Endothelial cell of umbilical vein (primary cell): ENCODE results near the gene TPM1. TPM values are rescaled to one million over a fixed set of nuclear protein-coding genes. Genes with fewer than 3 reads are reported as not detected.

ENCODE experiments used
- BruUV-seq: library from RNA; stranded (reverse); fragments of 400-500 nt; replicated peaks from 2 replicates; lab custom pipeline; 2021; lab: Mats Ljungman, UMichigan
- CTCF ChIA-PET: fragments of 300-600, 350-600 bp; sonication (Branson Sonifier 250); formaldehyde crosslinking; loops from one replicate; lab custom pipeline; 2021; ENCODE audit warnings: antibody characterized with exemption, inconsistent platforms; lab: Charles Lee
- POLR2A ChIA-PET: fragments of 300-600, 350-600 bp; sonication (Branson Sonifier 250); formaldehyde crosslinking; loops from one replicate; lab custom pipeline; 2021; ENCODE audit warnings: antibody characterized with exemption, inconsistent platforms; lab: Charles Lee
- DNase-seq: peaks from one replicate; pipeline ENCODE4 v3.0.0-alpha.2; 2011; ENCODE audit warnings: low read depth, low spot score
- FAIRE-seq: peaks from 2 replicates; lab custom pipeline; 2011; peaks lifted over from hg19 to GRCh38; lab: Jason Lieb, UNC
- H2AFZ ChIP-seq: 2 replicates; pipeline ENCODE4 v1.6.0; 2012; ENCODE audit warnings: low read depth, low read length, control low read depth, inconsistent platforms
- H3K27ac ChIP-seq: 2 replicates; pipeline ENCODE4 v1.5.1; 2011; ENCODE audit warnings: low read depth, mild to moderate bottlenecking, control low read depth, low read length, moderate library complexity; ENCODE audit not compliant: insufficient read depth
- H3K27me3 ChIP-seq, 2 experiments: 2 replicates each; pipeline versions ENCODE4 v1.6.0 to v1.6.1; 2011; ENCODE audit warnings: low read length in 2 of 2, mixed read lengths in 1 of 2; ENCODE audit not compliant: control insufficient read depth in 2 of 2, insufficient read depth in 2 of 2
- H3K36me3 ChIP-seq, 2 experiments: 2 replicates in 1 of 2; 3 replicates in 1 of 2; pipeline ENCODE4 v1.5.1; 2011; ENCODE audit warnings: low read length in 2 of 2, mild to moderate bottlenecking in 1 of 2, moderate library complexity in 1 of 2; ENCODE audit not compliant: control insufficient read depth in 2 of 2, insufficient read depth in 2 of 2; ENCODE audit errors: extremely low read depth in 1 of 2
- H3K4me1 ChIP-seq: 3 replicates; pipeline ENCODE4 v1.5.1; 2011; ENCODE audit warnings: mild to moderate bottlenecking, low read length; ENCODE audit not compliant: control insufficient read depth, insufficient read depth; ENCODE audit errors: extremely low read depth
- H3K4me2 ChIP-seq: 2 replicates; pipeline ENCODE4 v1.6.1; 2011; ENCODE audit warnings: low read length, control low read depth, mixed read lengths; ENCODE audit not compliant: insufficient read depth
- H3K4me3 ChIP-seq, 3 experiments: fragments of 200-600 bp in 1 of 3; sonication (generic), shearing (Covaris generic) in 1 of 3; replicated peaks in 1 of 3; 2 replicates each; pipeline ENCODE4 v1.5.1; 2011 to 2016; ENCODE audit warnings: control low read depth in 3 of 3, low read length in 3 of 3, mild to moderate bottlenecking in 2 of 3, inconsistent platforms in 1 of 3, low read depth in 1 of 3, moderate library complexity in 1 of 3; ENCODE audit not compliant: insufficient read depth in 1 of 3
- H3K79me2 ChIP-seq: 2 replicates; pipeline ENCODE4 v1.6.0; 2012; ENCODE audit warnings: low read length, inconsistent platforms; ENCODE audit not compliant: control insufficient read depth, insufficient read depth
- H3K9ac ChIP-seq: replicated peaks from 2 replicates; pipeline ENCODE3; 2011; ENCODE audit warnings: low read length, control low read depth; ENCODE audit not compliant: insufficient read depth; ENCODE audit errors: extremely low read depth
- H3K9me1 ChIP-seq: replicated peaks from 3 replicates; pipeline ENCODE4 v1.6.0; 2011; ENCODE audit warnings: mild to moderate bottlenecking, low read length; ENCODE audit not compliant: control insufficient read depth, insufficient read depth; ENCODE audit errors: extremely low read depth
- H3K9me3 ChIP-seq: replicated peaks from 2 replicates; pipeline ENCODE4 v1.5.1; 2012; ENCODE audit warnings: low read length, inconsistent platforms; ENCODE audit not compliant: control insufficient read depth, insufficient read depth
- H4K20me1 ChIP-seq: replicated peaks from 2 replicates; pipeline ENCODE3; 2011; ENCODE audit warnings: mild to moderate bottlenecking, low read length; ENCODE audit not compliant: control insufficient read depth, insufficient read depth; ENCODE audit errors: extremely low read depth
- CTCF ChIP-seq, 2 donors: IDR thresholded peaks; 1 replicate in 1 of 2; 2 replicates in 1 of 2; pipeline ENCODE4 v1.5.1; 2011; ENCODE audit warnings: low read length in 2 of 2, mild to moderate bottlenecking in 2 of 2, moderate library complexity in 2 of 2, control low read depth in 1 of 2, inconsistent platforms in 1 of 2, low read depth in 1 of 2; ENCODE audit not compliant: insufficient read depth in 1 of 2; ENCODE audit errors: extremely low read depth in 1 of 2
- FOS ChIP-seq: IDR thresholded peaks from 2 replicates; pipeline ENCODE4 v1.6.1; 2011; ENCODE audit warnings: mild to moderate bottlenecking, low read length, moderate library complexity, borderline replicate concordance; ENCODE audit not compliant: insufficient read depth
- JUN ChIP-seq: IDR thresholded peaks from 2 replicates; pipeline ENCODE4 v1.6.1; 2011; ENCODE audit warnings: borderline replicate concordance, low read depth; ENCODE audit not compliant: insufficient read length, insufficient read depth
- MAX ChIP-seq: IDR thresholded peaks from 2 replicates; pipeline ENCODE4 v1.6.1; 2011; ENCODE audit not compliant: insufficient read depth, insufficient read length
- POLR2A ChIP-seq: IDR thresholded peaks from 2 replicates; pipeline ENCODE4 v1.6.1; 2012; ENCODE audit warnings: low read depth, mild to moderate bottlenecking, control low read depth, low read length
- dilution Hi-C: fragments of 300-500 bp; cut with MboI; formaldehyde crosslinking; loops from one replicate; pipeline ENCODE4 v1.15.0; 2019; ENCODE audit warnings: low sequenced_read_pairs; ENCODE audit not compliant: extremely low pct_ligation_motif_present
- intact Hi-C: fragments of 100-400 bp; cut with micrococcal nuclease; formaldehyde crosslinking; loops from one replicate; pipeline ENCODE4 v1.10.0; 2022
- polyA plus RNA-seq, 4 experiments: library from polyadenylated mRNA; depleted of rRNA in 3 of 4; stranded (reverse) in 3 of 4; unstranded in 1 of 4; fragments of >200 nt; gene quantifications; 2 replicates each; pipeline versions ENCODE4 v1.2.1 to v1.2.3, GENCODE V29; 2011 to 2012; ENCODE audit warnings: missing spikeins in 1 of 4
- total RNA-seq: library from RNA; stranded (reverse); gene quantifications from 2 replicates; pipeline ENCODE4 v1.2.3, GENCODE V29; 2021

TPM1 gene
- total and polyA plus RNA-seq, 2 donors (not counting 3 experiments of a cell fraction or from before 2014, with no cell fraction given) = 518 to 558 TPM

- intact Hi-C loops (no loop called here), dilution Hi-C loops (no loop called here)
- CTCF ChIA-PET = no interaction called here
- H4K20me1 ChIP-seq = no peaks in the 10 kb centered on the region
- BruUV-seq = no TSS peak
- H3K27me3 ChIP-seq = no peaks in the 10 kb centered on the region
- no peak overlapping the region for H3K9ac ChIP-seq
- H3K79me2 ChIP-seq = no peaks in the 10 kb centered on the region
- FAIRE-seq = no peak
- no peak overlapping the region for H3K27ac ChIP-seq
- peaks cover under 1% of the 10 kb centered on the region for H3K4me1 ChIP-seq
- no peaks in the 10 kb centered on the region for H3K9me1 ChIP-seq
- DNase-seq = no peak
- no peak for TF ChIP-seq FOS
- no peak for TF ChIP-seq JUN
- no peak for TF ChIP-seq MAX
- no peak for TF ChIP-seq POLR2A
- H3K9me3 ChIP-seq = no peaks in the 10 kb centered on the region
- POLR2A ChIA-PET = interaction anchor here (0.6 kb wide), 1 partner anchor 17 kb away, joined by 3 read pairs; no protein-coding TSS in a partner anchor
- no peak overlapping the region for H3K4me2 ChIP-seq
- H2AFZ ChIP-seq = no peak overlapping the region
- no peak overlapping the region for H3K4me3 ChIP-seq
- peaks cover 39 to 53% of the 10 kb centered on the region in 2 experiments for H3K36me3 ChIP-seq
Observed at GRCh38 chr15:63067976-63068743, 25.6 kb downstream of the TPM1 start.

GRCh38 chr15:63069616-63070090, 27.1 kb downstream of the TPM1 start:
- TF ChIP-seq JUN (no peak), POLR2A (no peak), CTCF (IDR thresholded peaks at IDR 0.05; ENCODE audit: extremely low read depth in 1 of 2, insufficient read depth in 1 of 2, low read depth in 1 of 2, low read length in 2 of 2) (no peak)
- no peaks in the 10 kb centered on the region for H3K4me1 ChIP-seq
- no peak overlapping the region for H3K9ac ChIP-seq
- H3K27ac ChIP-seq = no peak overlapping the region
- dilution Hi-C loops (no loop called here), intact Hi-C loops (no loop called here)
- H3K9me3 ChIP-seq = no peaks in the 10 kb centered on the region
- ChIA-PET POLR2A (interaction anchor here (0.6 kb wide), 1 partner anchor 45 kb away, joined by 4 read pairs; no protein-coding TSS in a partner anchor), CTCF (interaction anchor here (1.9 kb wide), 1 partner anchor 22 kb away, joined by 5 read pairs; no protein-coding TSS in a partner anchor)
- no peaks in the 10 kb centered on the region for H3K9me1 ChIP-seq
- H2AFZ ChIP-seq = no peak overlapping the region
- no peak overlapping the region for H3K4me3 ChIP-seq
- BruUV-seq = no TSS peak
- no peaks in the 10 kb centered on the region for H4K20me1 ChIP-seq
- H3K27me3 ChIP-seq = no peaks in the 10 kb centered on the region
- no peaks in the 10 kb centered on the region for H3K79me2 ChIP-seq
- peaks cover 30 to 42% of the 10 kb centered on the region in 2 experiments for H3K36me3 ChIP-seq
- H3K4me2 ChIP-seq = no peak overlapping the region
- no peak for DNase-seq
- no peak for FAIRE-seq
